Measurements from ENCODE around the gene RNF138. TPM values are rescaled to one million over a fixed set of nuclear protein-coding genes. Genes with fewer than 3 reads are reported as not detected.
A peak's percentile ranks its signal among the peaks of the same experiment; 100 is the strongest.
"Not testable (repeated sequence)": the region's sequence is repeated elsewhere in the genome, so short reads cannot be mapped to it uniquely, and the experiment has no call there.

RNF138 gene
- total and polyA plus RNA-seq, 2 of the 8 experiments (the other 6 are each of a cell fraction or from before 2014, with no cell fraction given) = 29.2 to 109 TPM

GRCh38 chr18:32175265-32175664 is 83.6 kb downstream of the RNF138 start (continued):
- TF ChIP-seq SIN3A (conservative IDR thresholded peaks at IDR 0.05 in 1 of 2, IDR thresholded peaks at IDR 0.05 in 1 of 2; ENCODE audit: low read depth in 1 of 2, low read length in 2 of 2) (no peak), CREB1 (IDR thresholded peaks at IDR 0.05) (no peak)

GRCh38 chr18:32176745-32177144 is 85.1 kb downstream of the RNF138 start:
- H3K14ac ChIP-seq (ENCODE audit: insufficient read length); H3K27me3 ChIP-seq (replicated peaks in 1 of 4; ENCODE audit: control insufficient read depth in 3 of 4, extremely low read depth in 1 of 4, insufficient read depth in 3 of 4, low read length in 3 of 4); H2BK120ac ChIP-seq (replicated peaks; ENCODE audit: low read depth, low read length); H4K91ac ChIP-seq (replicated peaks; ENCODE audit: insufficient read length, low read length); H3K4ac ChIP-seq (replicated peaks; ENCODE audit: insufficient read length, low read depth, low read length); H3K18ac ChIP-seq (ENCODE audit: extremely low read depth, low read length); H4K5ac ChIP-seq (ENCODE audit: insufficient read length, low read depth, low read length); H3K4me3 ChIP-seq (ENCODE audit: extremely low read depth in 1 of 4, insufficient read depth in 2 of 4, low read depth in 3 of 4, low read length in 4 of 4); FAIRE-seq; DNase-seq (ENCODE audit: low read depth in 1 of 2, low spot score in 2 of 2); H2AK5ac ChIP-seq (ENCODE audit: low read depth, low read length); H3K23ac ChIP-seq (ENCODE audit: insufficient read length); H3K9me3 ChIP-seq (ENCODE audit: insufficient read depth in 2 of 2, low read depth in 1 of 2, low read length in 1 of 2); H2BK5ac ChIP-seq (ENCODE audit: low read depth, low read length); H4K20me1 ChIP-seq (replicated peaks in 1 of 2; ENCODE audit: control insufficient read depth in 1 of 2, insufficient read depth in 2 of 2, low read length in 2 of 2); H3K79me2 ChIP-seq (ENCODE audit: control insufficient read depth in 1 of 2, insufficient read depth in 2 of 2, low read length in 2 of 2); H3K36me3 ChIP-seq (ENCODE audit: control insufficient read depth in 2 of 4, insufficient read depth in 4 of 4, low read length in 3 of 4); H3K79me1 ChIP-seq (ENCODE audit: low read depth, low read length); H2BK20ac ChIP-seq (ENCODE audit: low read length); POLR2A ChIA-PET (ENCODE audit: partially characterized antibody); H3K4me1 ChIP-seq (replicated peaks in 1 of 4; ENCODE audit: control insufficient read depth in 3 of 4, insufficient read depth in 4 of 4, low read length in 3 of 4); H3K4me2 ChIP-seq (ENCODE audit: insufficient read depth in 1 of 2, low read depth in 2 of 2, low read length in 2 of 2); H2BK12ac ChIP-seq (ENCODE audit: low read depth, low read length); H3K23me2 ChIP-seq (ENCODE audit: low read depth, low read length); H3K27ac ChIP-seq (ENCODE audit: low read depth, low read length); H3K9ac ChIP-seq (replicated peaks in 1 of 4; ENCODE audit: extremely low read depth in 1 of 4, low read depth in 3 of 4, low read length in 3 of 4); H2AFZ ChIP-seq (ENCODE audit: low read length); H2BK15ac ChIP-seq (ENCODE audit: low read length); H4K8ac ChIP-seq (ENCODE audit: extremely low read depth, insufficient read depth, low read length): not testable (repeated sequence)
- H3K56ac ChIP-seq (replicated peaks; ENCODE audit: insufficient read length, low read depth, low read length) = peak overlapping the region; percentile 82
- 86% methylated on average over 1 of the region's 1 CpG; no CpG with 5 or more reads in 1 of the 2 experiments for WGBS, 2 experiments (ENCODE audit: extremely low coverage in 1 of 2, insufficient coverage in 1 of 2, insufficient read length in 1 of 2, insufficient replicate concordance in 2 of 2, low coverage in 1 of 2, low lambda C conversion rate in 2 of 2, missing lambda C conversion rate in 1 of 2)
- CTCF ChIA-PET (ENCODE audit: partially characterized antibody) = interaction anchor here (1.0 kb wide), 1 partner anchor 22 kb away, joined by 3 read pairs; no protein-coding TSS in a partner anchor
